ENCODE results near the gene CMKLR1. TPM values are rescaled to one million over a fixed set of nuclear protein-coding genes. Genes with fewer than 3 reads are reported as not detected.

Gene CMKLR1
- total RNA-seq, 1 donor from 2014 or later, result 10.1 TPM

DNA sequence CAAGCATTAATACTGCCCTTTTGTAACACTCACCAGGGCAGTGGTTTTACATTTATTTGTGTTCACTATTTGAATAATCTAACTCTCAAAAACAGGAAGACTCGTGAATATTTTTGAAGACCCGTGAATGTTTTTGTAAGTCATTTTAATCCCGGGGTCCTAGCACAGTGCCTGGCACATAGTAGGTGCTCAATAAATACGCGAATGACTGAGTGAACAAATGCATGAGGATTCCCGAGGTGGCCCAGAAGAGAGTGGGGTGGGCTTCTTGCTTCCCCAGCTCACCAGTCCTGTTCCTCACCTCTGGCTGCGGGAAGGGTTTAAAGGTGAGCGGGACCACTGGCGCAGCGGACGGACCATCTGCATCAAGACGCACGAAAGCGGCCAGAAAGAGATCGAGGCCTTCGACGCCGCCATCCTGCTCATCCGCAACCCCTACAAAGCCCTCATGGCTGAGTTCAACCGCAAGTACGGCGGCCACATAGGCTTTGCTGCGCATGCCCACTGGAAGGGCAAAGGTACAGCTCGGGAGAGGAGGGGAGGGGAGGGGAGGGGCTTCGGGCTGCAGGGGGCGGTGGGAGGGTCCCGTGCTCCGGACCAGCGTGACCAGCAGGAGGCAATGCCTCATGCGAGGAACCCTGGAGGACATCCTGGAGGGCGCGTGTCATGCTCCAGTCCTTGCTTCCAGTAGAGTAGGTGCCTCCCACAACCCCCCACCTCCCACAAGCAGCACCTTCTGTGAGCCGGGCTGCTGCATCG, 98.9 kb downstream of the CMKLR1 start:
- no peak for DNase-seq (ENCODE audit: extremely low spot score in 2 of 2)
- Histone ChIP-seq H3K4me1 (no peaks in the 10 kb centered on the region), H3K36me3 (no peaks in the 10 kb centered on the region), H3K9me3 (no peaks in the 10 kb centered on the region), H3K27me3 (no peaks in the 10 kb centered on the region), H3K27ac (no peak overlapping the region), H3K4me3 (no peak overlapping the region)
- TF ChIP-seq POLR2A (IDR thresholded peaks at IDR 0.05) (no peak), POLR2AphosphoS5 (IDR thresholded peaks at IDR 0.05; ENCODE audit: insufficient read depth in 1 of 2, low read depth in 1 of 2) (no peak)
- TF ChIP-seq, protein P1, sequence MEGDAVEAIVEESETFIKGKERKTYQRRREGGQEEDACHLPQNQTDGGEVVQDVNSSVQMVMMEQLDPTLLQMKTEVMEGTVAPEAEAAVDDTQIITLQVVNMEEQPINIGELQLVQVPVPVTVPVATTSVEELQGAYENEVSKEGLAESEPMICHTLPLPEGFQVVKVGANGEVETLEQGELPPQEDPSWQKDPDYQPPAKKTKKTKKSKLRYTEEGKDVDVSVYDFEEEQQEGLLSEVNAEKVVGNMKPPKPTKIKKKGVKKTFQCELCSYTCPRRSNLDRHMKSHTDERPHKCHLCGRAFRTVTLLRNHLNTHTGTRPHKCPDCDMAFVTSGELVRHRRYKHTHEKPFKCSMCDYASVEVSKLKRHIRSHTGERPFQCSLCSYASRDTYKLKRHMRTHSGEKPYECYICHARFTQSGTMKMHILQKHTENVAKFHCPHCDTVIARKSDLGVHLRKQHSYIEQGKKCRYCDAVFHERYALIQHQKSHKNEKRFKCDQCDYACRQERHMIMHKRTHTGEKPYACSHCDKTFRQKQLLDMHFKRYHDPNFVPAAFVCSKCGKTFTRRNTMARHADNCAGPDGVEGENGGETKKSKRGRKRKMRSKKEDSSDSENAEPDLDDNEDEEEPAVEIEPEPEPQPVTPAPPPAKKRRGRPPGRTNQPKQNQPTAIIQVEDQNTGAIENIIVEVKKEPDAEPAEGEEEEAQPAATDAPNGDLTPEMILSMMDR (IDR thresholded peaks at IDR 0.05), result no peak
- intact Hi-C loops (cut with DNase I), result no loop called here

DNA sequence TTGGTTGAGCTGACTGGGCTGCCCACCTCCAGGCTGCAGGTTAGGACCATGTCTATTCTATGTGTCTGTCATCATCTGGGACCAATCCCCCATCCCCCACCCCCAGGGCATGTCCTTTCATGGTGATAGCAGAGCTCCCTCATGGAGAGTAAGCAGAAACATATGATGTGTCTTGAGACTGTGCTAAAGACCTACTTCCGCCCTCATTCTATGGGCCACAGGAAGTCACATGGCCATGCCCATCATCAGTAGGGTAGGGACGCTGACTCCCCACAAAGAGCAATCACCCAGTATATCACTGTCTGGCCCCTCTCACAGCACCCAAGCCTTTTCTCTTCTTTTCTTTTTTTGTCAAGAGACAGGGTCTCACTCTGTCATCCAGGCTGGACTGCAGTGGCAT, 99.7 kb downstream of the CMKLR1 start:
- Histone ChIP-seq H3K27me3 (no peaks in the 10 kb centered on the region), H3K4me1 (no peaks in the 10 kb centered on the region), H3K4me3 (no peak overlapping the region), H3K27ac (no peak overlapping the region), H3K36me3 (no peaks in the 10 kb centered on the region), H3K9me3 (no peaks in the 10 kb centered on the region)
- no peak for DNase-seq (ENCODE audit: extremely low spot score in 2 of 2)
- TF ChIP-seq POLR2AphosphoS5 (IDR thresholded peaks at IDR 0.05; ENCODE audit: insufficient read depth in 1 of 2, low read depth in 1 of 2), result no peak
- intact Hi-C loops (cut with DNase I), result no loop called here

DNA sequence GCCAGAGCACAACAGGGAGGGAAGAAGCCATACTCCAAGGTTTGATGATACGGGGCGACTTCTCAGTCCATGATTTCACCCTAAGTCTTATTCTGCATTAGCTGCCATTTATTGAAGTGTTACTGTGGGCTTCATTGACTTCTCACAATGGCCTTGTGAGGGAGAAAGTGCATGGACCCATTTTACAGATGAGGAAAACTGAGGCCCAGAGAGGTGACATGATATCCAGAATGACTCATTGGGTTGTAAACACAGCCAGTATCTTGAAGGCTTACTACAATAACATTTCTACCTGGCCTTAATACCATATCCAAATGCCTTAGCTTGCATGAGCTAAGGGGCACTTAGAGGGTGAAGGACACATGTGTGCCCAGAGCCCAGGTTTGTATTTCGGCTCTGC, 100.6 kb downstream of the CMKLR1 start:
- H3K36me3 ChIP-seq, result no peaks in the 10 kb centered on the region
- intact Hi-C loops (cut with DNase I), result no loop called here
- no peak overlapping the region for H3K4me3 ChIP-seq
- TF ChIP-seq, protein P1 (IDR thresholded peaks at IDR 0.05), result no peak
- no peak for TF ChIP-seq POLR2A (IDR thresholded peaks at IDR 0.05)
- no peak for TF ChIP-seq POLR2AphosphoS5 (IDR thresholded peaks at IDR 0.05; ENCODE audit: insufficient read depth in 1 of 2, low read depth in 1 of 2)
- no peak for DNase-seq (ENCODE audit: extremely low spot score in 2 of 2)
- no peaks in the 10 kb centered on the region for H3K4me1 ChIP-seq
- no peaks in the 10 kb centered on the region for H3K27me3 ChIP-seq
- H3K9me3 ChIP-seq, result no peaks in the 10 kb centered on the region
- H3K27ac ChIP-seq, result no peak overlapping the region

Other genes starting within 250 kb of the CMKLR1 start
- 4.2 TPM for gene WSCD2, start 210.0 kb downstream of the CMKLR1 start, total RNA-seq
- gene FICD, start 176.0 kb upstream of the CMKLR1 start, total RNA-seq, result 6.9 TPM
- 44.2 TPM for gene SART3, start 221.9 kb upstream of the CMKLR1 start, total RNA-seq
- 167 TPM for gene ISCU, start 223.3 kb upstream of the CMKLR1 start, total RNA-seq